B cell (primary cell): ENCODE data around the gene HIP1R. TPM values are rescaled to one million over a fixed set of nuclear protein-coding genes. Genes with fewer than 3 reads are reported as not detected.

ENCODE experiments used
- ATAC-seq: fragments of 200-7000 bp; cut with Tn5 transposase; one replicate; pipeline ENCODE4 v1.10.0; 2021; ENCODE audit warnings: low read depth, mild to moderate bottlenecking, moderate number of reproducible peaks, moderate library complexity
- CTCF ChIA-PET: fragments of 350-600 bp; sonication (Branson Sonifier 250); formaldehyde crosslinking; loops from one replicate; lab custom pipeline; 2021; ENCODE audit warnings: antibody characterized with exemption, inconsistent platforms; lab: Charles Lee
- POLR2A ChIA-PET: fragments of 350-600 bp; sonication (Branson Sonifier 250); formaldehyde crosslinking; loops from one replicate; lab custom pipeline; 2021; ENCODE audit warnings: antibody characterized with exemption; lab: Charles Lee
- DNase-seq: peaks from one replicate; pipeline ENCODE4 v3.0.0; 2013
- H2AFZ ChIP-seq: 2 replicates; pipeline ENCODE4 v1.6.1; 2012; ENCODE audit warnings: mild to moderate bottlenecking, low read depth, low read length; ENCODE audit not compliant: insufficient read depth, poor library complexity, severe bottlenecking
- H3K27ac ChIP-seq, 2 donors: 1 replicate in 1 of 2; 2 replicates in 1 of 2; pipeline ENCODE4 v1.5.1; 2012 to 2013; ENCODE audit warnings: low read length in 2 of 2, mild to moderate bottlenecking in 2 of 2, moderate library complexity in 1 of 2
- H3K27me3 ChIP-seq, 4 experiments: fragments of 200-600 bp in 1 of 4; sonication (generic) in 1 of 4; replicated peaks in 1 of 4; 1 replicate in 2 of 4; 2 replicates in 2 of 4; pipeline versions ENCODE4 v1.6.1 to v1.7.0; 2013 to 2016; ENCODE audit warnings: low read length in 3 of 4, mild to moderate bottlenecking in 2 of 4, mixed read lengths in 1 of 4, moderate library complexity in 1 of 4; ENCODE audit not compliant: insufficient read depth in 4 of 4, control insufficient read depth in 3 of 4; ENCODE audit errors: control extremely low read depth in 1 of 4
- H3K36me3 ChIP-seq, 2 experiments: replicated peaks in 1 of 2; 1 replicate in 1 of 2; 2 replicates in 1 of 2; pipeline versions ENCODE4 v1.6.1 to v1.7.1; 2013; ENCODE audit warnings: low read length in 1 of 2; ENCODE audit not compliant: insufficient read depth in 2 of 2, control insufficient read depth in 1 of 2; ENCODE audit errors: control extremely low read depth in 1 of 2, extremely low read depth in 1 of 2
- H3K4me1 ChIP-seq, 2 donors: fragments of 200-600 bp in 1 of 2; sonication (generic) in 1 of 2; 1 replicate in 1 of 2; 2 replicates in 1 of 2; pipeline versions ENCODE4 v1.5.1 to v1.6.1; 2013 to 2017; ENCODE audit warnings: low read length in 2 of 2; ENCODE audit not compliant: control insufficient read depth in 2 of 2, insufficient read depth in 2 of 2
- H3K4me2 ChIP-seq: replicated peaks from 2 replicates; pipeline ENCODE3; 2012; ENCODE audit warnings: mild to moderate bottlenecking, low read depth, low read length; ENCODE audit not compliant: poor library complexity, severe bottlenecking
- H3K4me3 ChIP-seq, 5 experiments: fragments of 200-600 bp in 1 of 5; sonication (generic) in 1 of 5; 1 replicate in 3 of 5; 2 replicates in 2 of 5; pipeline versions ENCODE4 v1.5.1 to v1.7.0; 2011 to 2016; ENCODE audit warnings: low read length in 4 of 5, mild to moderate bottlenecking in 4 of 5, low read depth in 2 of 5, control low read depth in 1 of 5, moderate library complexity in 1 of 5; ENCODE audit not compliant: insufficient read depth in 1 of 5; ENCODE audit errors: control extremely low read depth in 1 of 5, extremely low read depth in 1 of 5
- H3K79me2 ChIP-seq: fragments of 200-600 bp; sonication (generic); one replicate; pipeline ENCODE4 v1.6.0; 2016; ENCODE audit warnings: low read length; ENCODE audit not compliant: control insufficient read depth, insufficient read depth
- H3K9ac ChIP-seq: fragments of 200-600 bp; sonication (generic); 2 replicates; pipeline ENCODE4 v1.6.1; 2017; ENCODE audit warnings: mild to moderate bottlenecking, low read length, moderate library complexity
- H3K9me3 ChIP-seq, 3 donors: one replicate each; pipeline versions ENCODE4 v1.6.1 to v1.7.1; 2013; ENCODE audit warnings: low read length in 2 of 3; ENCODE audit not compliant: control insufficient read depth in 2 of 3, insufficient read depth in 1 of 3; ENCODE audit errors: control extremely low read depth in 1 of 3
- H4K20me1 ChIP-seq: 2 replicates; pipeline ENCODE4 v1.6.0; 2012; ENCODE audit warnings: mild to moderate bottlenecking, low read length; ENCODE audit not compliant: insufficient read depth, control insufficient read depth, poor library complexity, severe bottlenecking
- H3K27ac Mint-ChIP-seq: one replicate; pipeline ENCODE4 v1.8.0; 2021; ENCODE audit warnings: mixed read lengths
- H3K27me3 Mint-ChIP-seq: one replicate; pipeline ENCODE4 v1.8.0; 2021; ENCODE audit warnings: mixed read lengths
- H3K4me1 Mint-ChIP-seq: one replicate; pipeline ENCODE4 v1.8.0; 2021; ENCODE audit warnings: mixed read lengths
- H3K4me3 Mint-ChIP-seq: one replicate; pipeline ENCODE4 v1.8.0; 2021; ENCODE audit warnings: mixed read lengths
- H3K9me3 Mint-ChIP-seq: one replicate; pipeline ENCODE4 v1.8.0; 2022; ENCODE audit warnings: mixed read lengths; ENCODE audit not compliant: insufficient read depth
- CTCF ChIP-seq: fragments of 200-600 bp; IDR thresholded peaks from one replicate; pipeline ENCODE4 v1.8.0; 2022; ENCODE audit warnings: antibody characterized with exemption, mild to moderate bottlenecking
- EZH2 ChIP-seq: IDR thresholded peaks from 2 replicates; pipeline ENCODE4 v1.6.1; 2012; ENCODE audit warnings: borderline replicate concordance, low read depth, mild to moderate bottlenecking, moderate library complexity, low read length; ENCODE audit not compliant: insufficient read depth, poor library complexity, severe bottlenecking
- WGBS: methylation state at CpG from one replicate; pipeline ENCODE4 v1.1.5; 2013; ENCODE audit warnings: missing lambda C conversion rate; ENCODE audit not compliant: insufficient coverage; 5-methylcytosine and 5-hydroxymethylcytosine counted together
- intact Hi-C: fragments of 100-400 bp; cut with micrococcal nuclease; formaldehyde crosslinking; loops from one replicate; pipeline ENCODE4 v1.10.0; 2022
- polyA plus RNA-seq: library from polyadenylated mRNA; depleted of rRNA; stranded (reverse); fragments of >200 nt; gene quantifications from 2 replicates; pipeline ENCODE4 v1.2.3, GENCODE V29; 2012
- total RNA-seq, 2 donors: library from RNA; stranded (reverse); fragments of 120-200 nt in 1 of 2; gene quantifications; 1 replicate in 1 of 2; 2 replicates in 1 of 2; pipeline versions ENCODE4 v1.2.3 to v1.2.4, GENCODE V29; 2013 to 2022

The HIP1R gene
- total and polyA plus RNA-seq, 2 donors (not counting 1 experiment from before 2014, with no cell fraction given) = 289 to 390 TPM

DNA sequence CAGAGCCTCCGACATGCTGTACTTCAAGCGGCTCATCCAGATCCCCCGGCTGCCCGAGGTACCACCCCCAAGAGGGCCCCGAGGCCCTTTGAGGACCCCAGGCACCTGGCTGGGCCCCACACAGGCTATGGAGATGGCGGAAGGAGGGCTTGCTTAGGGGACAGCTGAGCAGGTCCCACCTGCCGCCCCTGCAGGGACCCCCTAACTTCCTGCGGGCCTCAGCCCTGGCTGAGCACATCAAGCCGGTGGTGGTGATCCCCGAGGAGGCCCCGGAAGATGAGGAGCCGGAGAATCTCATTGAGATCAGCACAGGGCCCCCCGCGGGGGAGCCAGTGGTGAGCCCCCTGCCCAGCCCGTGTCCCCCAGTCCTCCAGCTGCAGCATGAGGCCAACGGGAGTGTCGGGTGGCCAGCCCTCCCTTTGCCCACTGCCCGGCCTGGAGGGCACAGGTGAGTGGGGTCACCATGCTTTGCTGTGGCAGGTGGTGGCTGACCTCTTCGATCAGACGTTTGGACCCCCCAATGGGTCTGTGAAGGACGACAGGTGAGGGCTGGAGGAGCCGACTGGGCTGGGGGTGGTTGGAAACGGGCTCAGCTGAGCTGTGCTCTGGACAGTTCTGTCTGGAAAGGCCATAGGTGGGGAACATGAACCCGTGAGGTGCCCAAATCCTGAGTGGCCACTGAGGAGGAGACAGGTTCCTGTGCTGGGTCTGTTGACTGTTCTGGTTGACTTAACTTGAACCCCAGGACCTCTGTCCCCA, 20.0 kb downstream of the HIP1R start:
- no peak for ATAC-seq
- DNase-seq = no peak
- no peak for TF ChIP-seq CTCF
- TF ChIP-seq EZH2 = no peak
- peaks cover 3 to 8% of the 10 kb centered on the region in 2 donors for H3K4me1 ChIP-seq
- H3K36me3 ChIP-seq = peaks cover 3 to 85% of the 10 kb centered on the region in 2 experiments
- no peak overlapping the region for H3K4me2 ChIP-seq
- peaks cover 5% of the 10 kb centered on the region for H3K79me2 ChIP-seq
- H3K9ac ChIP-seq = no peak overlapping the region
- H3K4me1 Mint-ChIP-seq = peaks cover 4% of the 10 kb centered on the region
- no peak overlapping the region for H3K4me3 Mint-ChIP-seq
- H3K4me3 ChIP-seq = no peak overlapping the region
- H3K27me3 ChIP-seq = no peaks in the 10 kb centered on the region
- H3K9me3 Mint-ChIP-seq = no peaks in the 10 kb centered on the region
- ChIA-PET CTCF (interaction anchor here (0.9 to 19.2 kb wide), 7 partner anchors 9 to 96 kb away, joined by 3 to 388 read pairs (median 5); no protein-coding TSS in a partner anchor), POLR2A (no interaction called here)
- H4K20me1 ChIP-seq = peaks cover 64% of the 10 kb centered on the region
- H3K27ac ChIP-seq = no peak overlapping the region
- intact Hi-C loops = no loop called here
- H2AFZ ChIP-seq = no peak overlapping the region
- H3K9me3 ChIP-seq = no peaks in the 10 kb centered on the region
- no peak overlapping the region for H3K27ac Mint-ChIP-seq
- H3K27me3 Mint-ChIP-seq = no peaks in the 10 kb centered on the region
- 96% methylated on average over 24 of the region's 24 CpGs for WGBS
